Stimulated activated CD8-positive, alpha-beta memory T cell treated with anti-CD3 and anti-CD28 coated beads, Interleukin-12 subunit alpha, Interleukin-12 subunit beta, amount 100 ng/mL, for 4 hours (primary cell): ENCODE data around the gene LRP1.

ENCODE experiments used
- DNase-seq: peaks from one replicate; pipeline ENCODE4 v3.0.0-alpha.2; 2020; ENCODE audit warnings: low read depth

LRP1 gene

DNA sequence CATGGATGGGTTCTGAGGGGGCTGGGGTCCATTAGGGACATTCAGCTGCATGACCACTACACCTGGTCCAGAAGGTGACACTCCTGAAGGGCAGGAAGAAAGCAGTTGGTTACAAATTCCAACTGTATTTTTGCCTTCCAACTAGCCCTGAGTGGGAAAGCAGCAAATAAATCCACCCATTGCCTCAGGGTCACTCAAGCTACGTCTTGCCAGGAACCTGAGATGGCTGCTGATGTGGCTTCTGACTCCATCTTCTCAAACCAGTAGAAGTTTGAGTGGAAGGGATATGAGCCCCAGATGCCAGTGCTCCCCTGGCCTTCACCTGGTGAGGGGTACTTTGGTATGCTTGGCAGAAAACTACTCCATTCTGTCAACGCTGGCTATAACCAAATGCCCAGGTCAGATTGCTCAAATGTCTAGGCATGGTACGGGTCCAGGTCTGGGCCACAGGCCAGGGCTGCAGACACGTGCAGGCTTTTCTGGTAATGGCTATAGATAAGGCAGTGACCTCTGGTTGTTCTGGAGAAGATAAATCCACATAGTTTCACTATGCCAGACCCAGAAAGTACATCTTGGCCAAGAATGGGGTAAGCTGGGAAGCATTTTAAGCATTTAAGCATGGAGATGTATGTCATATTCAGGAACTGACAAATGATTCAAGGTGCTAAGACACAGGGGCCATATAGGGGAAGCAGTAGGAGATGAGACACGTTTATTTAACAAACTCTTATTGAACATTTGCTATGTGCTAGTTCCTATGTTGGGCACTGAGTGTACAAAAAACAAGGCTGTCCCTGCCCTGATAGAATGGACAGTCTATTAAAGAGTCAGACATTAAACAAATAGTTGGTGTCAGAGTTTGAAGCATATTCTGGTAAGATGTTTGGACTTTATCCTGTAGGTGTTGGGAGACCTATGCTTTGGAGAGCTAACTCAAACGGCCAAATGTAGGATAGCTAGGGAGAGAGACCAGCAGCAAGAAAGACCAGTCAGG, 131.0 kb downstream of the LRP1 start:
- no peak for DNase-seq

- no peak for DNase-seq
These were observed 132.1 kb downstream of the LRP1 start for GRCh38 chr12:57260366-57260765.

DNA sequence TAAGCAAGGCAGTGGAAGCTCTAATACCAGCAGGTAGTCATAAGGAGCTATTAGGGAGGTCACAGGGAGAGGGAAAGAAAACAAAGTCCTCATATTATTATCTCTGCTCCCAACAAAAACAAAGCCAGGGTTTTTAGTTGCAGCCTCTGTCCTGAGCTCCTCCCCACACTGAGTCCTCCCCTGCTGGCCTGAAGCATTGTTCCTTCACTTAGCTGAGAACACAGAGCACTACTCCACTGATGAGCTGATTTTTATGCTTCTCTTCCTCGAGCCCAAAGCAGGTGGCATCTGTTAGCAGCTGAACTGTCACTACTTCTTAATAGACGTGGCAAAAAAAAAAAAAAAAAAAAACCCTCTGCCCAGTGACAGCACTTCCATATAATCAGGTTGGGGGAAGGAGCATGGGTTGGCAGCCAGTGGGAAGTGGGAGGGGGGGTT, 133.2 kb downstream of the LRP1 start:
- DNase-seq: no peak

DNA sequence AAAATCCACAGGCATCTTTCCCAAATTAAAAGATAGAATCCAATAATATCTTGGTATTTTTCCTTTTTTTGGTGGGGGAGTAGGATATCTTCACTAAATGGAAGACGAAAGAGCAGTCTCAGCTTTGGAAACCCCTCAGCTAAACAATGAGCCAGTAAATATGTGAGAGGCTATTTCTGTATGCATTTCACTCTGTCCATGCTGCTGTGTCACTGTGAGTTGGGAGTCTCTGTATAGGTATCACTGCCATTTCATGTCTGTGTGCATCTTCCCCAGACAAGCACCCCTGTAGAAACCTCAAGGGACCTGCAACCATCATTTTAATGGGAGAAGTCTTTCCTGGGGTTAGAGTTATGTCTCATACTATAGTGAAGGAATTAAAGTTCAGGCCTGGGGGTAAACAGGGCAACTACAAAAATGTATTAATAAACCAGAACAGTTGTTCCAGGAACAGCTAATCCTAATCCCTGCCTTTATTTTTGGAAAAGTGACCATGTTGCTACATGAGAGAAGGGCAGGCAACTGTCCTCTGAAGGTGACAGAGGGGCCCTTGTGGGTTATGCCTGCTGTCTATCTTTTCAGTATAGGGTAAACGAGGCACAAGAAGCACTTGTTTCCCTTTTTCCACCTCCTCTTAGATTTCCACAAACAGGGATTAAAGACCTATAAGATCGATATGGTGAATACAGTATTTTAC, 134.0 kb downstream of the LRP1 start:
- no peak for DNase-seq
